Neural cell (in vitro differentiated cells): ENCODE measurements around the gene CA5A. TPM values are rescaled to one million over a fixed set of nuclear protein-coding genes. Genes with fewer than 3 reads are reported as not detected.

Experiments used
- H2AFZ ChIP-seq: fragments of 200-600, 300-800 bp; sonication (generic), shearing (Covaris generic); 2 replicates; pipeline ENCODE4 v1.6.0; 2014; ENCODE audit warnings: low read depth, mild to moderate bottlenecking, antibody characterized with exemption, low read length, moderate library complexity
- H3F3A ChIP-seq: fragments of 200-600 bp; shearing (Covaris generic); 2 replicates; pipeline ENCODE4 v1.6.1; 2016; ENCODE audit warnings: mild to moderate bottlenecking, moderate library complexity, mixed read lengths, antibody characterized with exemption, low read length; ENCODE audit not compliant: insufficient read depth, poor library complexity, severe bottlenecking
- H3K27ac ChIP-seq: fragments of 200-600, 300-800 bp; sonication (generic), shearing (Covaris generic); 2 replicates; pipeline ENCODE4 v1.5.1; 2014; ENCODE audit warnings: mild to moderate bottlenecking, low read length, moderate library complexity
- H3K27me3 ChIP-seq: fragments of 300-800, 200-600 bp; sonication (generic), shearing (Covaris generic); 2 replicates; pipeline ENCODE4 v1.6.0; 2014; ENCODE audit warnings: mild to moderate bottlenecking, low read depth, low read length, moderate library complexity; ENCODE audit not compliant: insufficient read depth
- H3K36me3 ChIP-seq: fragments of 300-800, 200-600 bp; sonication (generic), shearing (Covaris generic); 2 replicates; pipeline ENCODE4 v1.5.1; 2014; ENCODE audit warnings: mild to moderate bottlenecking, antibody characterized with exemption, low read length, moderate library complexity; ENCODE audit not compliant: insufficient read depth
- H3K4me2 ChIP-seq: fragments of 300-800, 200-600 bp; sonication (generic), shearing (Covaris generic); 2 replicates; pipeline ENCODE4 v1.6.0; 2014; ENCODE audit warnings: mild to moderate bottlenecking, low read length
- H3K4me3 ChIP-seq: fragments of 300-800, 200-600 bp; sonication (generic), shearing (Covaris generic); 2 replicates; pipeline ENCODE4 v1.5.1; 2014; ENCODE audit warnings: mild to moderate bottlenecking, low read length, moderate library complexity
- H3K79me2 ChIP-seq: fragments of 200-600 bp; shearing (Covaris generic); replicated peaks from 2 replicates; pipeline ENCODE4 v1.6.0; 2014; ENCODE audit warnings: mild to moderate bottlenecking, low read length, moderate library complexity; ENCODE audit not compliant: insufficient read depth
- H3K9ac ChIP-seq: fragments of 300-800, 200-600 bp; sonication (generic), shearing (Covaris generic); 2 replicates; pipeline ENCODE4 v1.6.1; 2016; ENCODE audit warnings: mild to moderate bottlenecking, low read length, mixed read lengths
- H3K9me2 ChIP-seq: fragments of 200-600 bp; shearing (Covaris generic); 2 replicates; pipeline ENCODE4 v1.6.1; 2016; ENCODE audit warnings: mild to moderate bottlenecking, low read length, mixed read lengths; ENCODE audit not compliant: insufficient read depth
- H3K9me3 ChIP-seq: fragments of 200-600, 300-800 bp; sonication (generic), shearing (Covaris generic); 2 replicates; pipeline ENCODE4 v1.6.1; 2016; ENCODE audit warnings: mild to moderate bottlenecking, mixed run types, low read length, moderate library complexity, mixed read lengths
- H4K20me1 ChIP-seq: fragments of 200-600 bp; shearing (Covaris generic); 2 replicates; pipeline ENCODE4 v1.6.1; 2016; ENCODE audit warnings: mild to moderate bottlenecking, mixed run types; ENCODE audit not compliant: insufficient read depth
- CTCF ChIP-seq: fragments of 450-650 bp; IDR thresholded peaks from 2 replicates; pipeline ENCODE4 v1.5.1; 2014; ENCODE audit warnings: antibody characterized with exemption, mild to moderate bottlenecking, moderate library complexity; ENCODE audit not compliant: poor library complexity, severe bottlenecking
- EP300 ChIP-seq: fragments of 450-650 bp; conservative IDR thresholded peaks from 2 replicates; pipeline ENCODE4 v1.6.1; 2014; ENCODE audit warnings: antibody characterized with exemption, mild to moderate bottlenecking, moderate library complexity; ENCODE audit not compliant: poor library complexity, severe bottlenecking
- EZH2 ChIP-seq: fragments of 200-600, 300-800 bp; shearing (Covaris generic), sonication (generic); IDR thresholded peaks from 2 replicates; pipeline ENCODE4 v1.6.1; 2014; ENCODE audit warnings: antibody characterized with exemption, low read length, borderline replicate concordance, mild to moderate bottlenecking; ENCODE audit not compliant: insufficient read depth, poor library complexity, severe bottlenecking
- MXI1 ChIP-seq: fragments of 450-650 bp; conservative IDR thresholded peaks from 2 replicates; pipeline ENCODE4 v1.6.1; 2014; ENCODE audit warnings: antibody characterized with exemption, mild to moderate bottlenecking; ENCODE audit not compliant: poor library complexity, severe bottlenecking
- POLR2AphosphoS5 ChIP-seq: IDR thresholded peaks from 2 replicates; pipeline ENCODE4 v1.6.1; 2012
- RAD21 ChIP-seq: fragments of 450-650 bp; conservative IDR thresholded peaks from 2 replicates; pipeline ENCODE4 v1.6.1; 2014; ENCODE audit warnings: antibody characterized with exemption, mild to moderate bottlenecking, moderate library complexity
- REST ChIP-seq: IDR thresholded peaks from 2 replicates; pipeline ENCODE4 v1.6.1; 2012; ENCODE audit warnings: borderline replicate concordance
- SMC3 ChIP-seq: fragments of 450-650 bp; conservative IDR thresholded peaks from 2 replicates; pipeline ENCODE4 v1.6.1; 2014; ENCODE audit warnings: antibody characterized with exemption, mild to moderate bottlenecking, moderate library complexity; ENCODE audit not compliant: poor library complexity
- TAF1 ChIP-seq: IDR thresholded peaks from 2 replicates; pipeline ENCODE4 v1.6.1; 2012; ENCODE audit warnings: low read depth
- polyA plus RNA-seq: library from polyadenylated mRNA; depleted of rRNA; stranded (reverse); fragments of >200 nt; gene quantifications from 2 replicates; pipeline ENCODE4 v1.2.3, GENCODE V29; 2014

Gene CA5A
- polyA plus RNA-seq, 1 donor from 2014 or later, result not detected

GRCh38 chr16:87878704-87879103, 57.6 kb downstream of the CA5A start:
- no peak for TF ChIP-seq SMC3
- no peak for TF ChIP-seq REST
- no peak for TF ChIP-seq CTCF
- TF ChIP-seq TAF1, result no peak
- TF ChIP-seq MXI1, result no peak
- TF ChIP-seq EP300, result no peak
- no peak for TF ChIP-seq EZH2
- TF ChIP-seq POLR2AphosphoS5, result no peak
- no peak for TF ChIP-seq RAD21
- H3K9ac ChIP-seq, result no peak overlapping the region
- no peaks in the 10 kb centered on the region for H3K36me3 ChIP-seq

GRCh38 chr16:87877942-87878507, 58.3 kb downstream of the CA5A start:
- H3K27ac ChIP-seq, result no peak overlapping the region
- H3K9me2 ChIP-seq, result no peaks in the 10 kb centered on the region
- H3K79me2 ChIP-seq, result no peaks in the 10 kb centered on the region
- no peak overlapping the region for H3K9ac ChIP-seq
- no peak overlapping the region for H2AFZ ChIP-seq
- H3F3A ChIP-seq, result no peaks in the 10 kb centered on the region
- H3K4me2 ChIP-seq, result no peak overlapping the region
- H3K36me3 ChIP-seq, result no peaks in the 10 kb centered on the region
- no peaks in the 10 kb centered on the region for H3K27me3 ChIP-seq
- H4K20me1 ChIP-seq, result no peaks in the 10 kb centered on the region
- H3K4me3 ChIP-seq, result no peak overlapping the region
- no peak for TF ChIP-seq RAD21
- TF ChIP-seq MXI1, result no peak
- TF ChIP-seq SMC3, result no peak
- no peak for TF ChIP-seq CTCF
- no peak for TF ChIP-seq EP300
- no peak for TF ChIP-seq EZH2
- TF ChIP-seq TAF1, result no peak
- no peak for TF ChIP-seq REST
- TF ChIP-seq POLR2AphosphoS5, result no peak
- H3K9me3 ChIP-seq, result no peaks in the 10 kb centered on the region

More at GRCh38 chr16:87878704-87879103, 57.6 kb downstream of the CA5A start:
- H3K9me3 ChIP-seq, result no peaks in the 10 kb centered on the region
- H3K9me2 ChIP-seq, result no peaks in the 10 kb centered on the region
- H3K4me3 ChIP-seq, result no peak overlapping the region
- H3F3A ChIP-seq, result no peaks in the 10 kb centered on the region
- H3K27ac ChIP-seq, result no peak overlapping the region
- H4K20me1 ChIP-seq, result no peaks in the 10 kb centered on the region
- H2AFZ ChIP-seq, result no peak overlapping the region
- H3K4me2 ChIP-seq, result no peak overlapping the region
- H3K79me2 ChIP-seq, result no peaks in the 10 kb centered on the region
- no peaks in the 10 kb centered on the region for H3K27me3 ChIP-seq
